HG03520 (cell line): ENCODE data around the gene MMP7.
A peak's percentile ranks its signal among the peaks of the same experiment; 100 is the strongest.

ENCODE experiments used
- ATAC-seq: cut with Tn5 transposase; IDR thresholded peaks from one replicate; pipeline ENCODE4 v1.9.1; 2021; ENCODE audit warnings: mild to moderate bottlenecking, moderate library complexity; ENCODE audit not compliant: unreplicated experiment

The MMP7 gene, protein sequence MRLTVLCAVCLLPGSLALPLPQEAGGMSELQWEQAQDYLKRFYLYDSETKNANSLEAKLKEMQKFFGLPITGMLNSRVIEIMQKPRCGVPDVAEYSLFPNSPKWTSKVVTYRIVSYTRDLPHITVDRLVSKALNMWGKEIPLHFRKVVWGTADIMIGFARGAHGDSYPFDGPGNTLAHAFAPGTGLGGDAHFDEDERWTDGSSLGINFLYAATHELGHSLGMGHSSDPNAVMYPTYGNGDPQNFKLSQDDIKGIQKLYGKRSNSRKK

DNA sequence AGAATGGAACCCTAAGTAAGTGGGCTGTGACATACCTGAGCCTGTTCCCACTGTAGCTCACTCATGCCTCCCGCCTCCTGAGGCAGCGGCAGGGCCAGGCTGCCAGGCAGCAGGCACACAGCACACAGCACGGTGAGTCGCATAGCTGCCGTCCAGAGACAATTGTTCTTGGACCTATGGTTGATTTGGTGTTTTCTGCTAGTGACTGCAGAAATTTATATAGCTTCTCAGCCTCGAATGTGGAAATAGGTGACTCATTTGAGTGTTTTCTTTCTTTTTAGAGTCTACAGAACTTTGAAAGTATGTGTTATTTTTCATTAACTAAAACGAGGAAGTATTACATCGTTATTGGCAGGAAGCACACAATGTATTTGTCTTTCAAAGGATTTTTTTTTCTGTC lies at the start of gene MMP7:
Gene MMP7 (minus strand): TSS at position 190 of the 400 bp plus-strand sequence. CDS start 47 bp downstream, at position 143.
- ATAC-seq = no peak

GRCh38 chr11:102577723-102578122 lies 47.2 kb upstream of the MMP7 start:
- ATAC-seq = no peak

DNA sequence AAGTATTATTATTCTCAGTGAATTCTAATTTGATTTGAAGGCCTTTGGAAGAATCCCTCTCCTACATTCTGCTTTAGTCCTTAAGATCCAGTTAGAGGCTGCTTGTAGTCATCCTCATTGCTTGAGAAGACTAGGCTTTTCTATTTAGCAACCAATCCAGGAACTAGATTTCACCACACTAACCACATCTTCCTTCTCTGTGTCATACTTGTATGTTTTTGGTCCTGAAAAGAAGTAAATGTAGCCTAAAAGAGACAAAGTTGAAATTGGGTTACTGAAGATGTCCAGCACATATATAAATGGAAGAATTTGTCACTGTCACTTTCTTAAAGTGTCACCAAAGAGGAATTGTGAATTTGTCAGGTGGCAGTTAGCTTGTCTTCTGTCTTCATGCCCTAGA lies 46.6 kb upstream of the MMP7 start:
- ATAC-seq = no peak

GRCh38 chr11:102576350-102576749 lies 45.8 kb upstream of the MMP7 start:
- no peak for ATAC-seq

DNA sequence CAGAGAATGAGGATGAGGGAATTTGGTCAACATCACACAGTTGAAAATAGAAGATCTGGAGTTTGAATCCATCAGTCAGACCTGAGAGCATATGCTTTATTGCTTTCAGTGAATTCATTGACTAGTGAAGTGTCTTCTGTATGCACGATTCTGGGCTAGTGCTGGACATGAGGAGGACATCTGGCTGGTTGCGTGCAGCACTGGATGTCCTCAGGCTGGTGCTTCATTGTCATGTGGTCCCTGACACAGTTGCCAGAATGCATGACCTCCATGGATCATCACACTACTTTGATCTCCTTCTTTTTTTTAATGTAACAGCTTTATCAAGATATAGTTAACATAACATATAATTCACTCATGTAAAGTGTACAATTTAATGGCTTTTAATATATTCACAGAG lies 44.5 kb upstream of the MMP7 start:
- no peak for ATAC-seq

GRCh38 chr11:102573851-102574250 lies 43.3 kb upstream of the MMP7 start:
- ATAC-seq = no peak

GRCh38 chr11:102572554-102573220 lies 42.1 kb upstream of the MMP7 start:
- no peak for ATAC-seq

- ATAC-seq = no peak
Measured at GRCh38 chr11:102568851-102569250, 38.3 kb upstream of the MMP7 start.

GRCh38 chr11:102566112-102566511 lies 35.6 kb upstream of the MMP7 start:
- ATAC-seq = no peak

DNA sequence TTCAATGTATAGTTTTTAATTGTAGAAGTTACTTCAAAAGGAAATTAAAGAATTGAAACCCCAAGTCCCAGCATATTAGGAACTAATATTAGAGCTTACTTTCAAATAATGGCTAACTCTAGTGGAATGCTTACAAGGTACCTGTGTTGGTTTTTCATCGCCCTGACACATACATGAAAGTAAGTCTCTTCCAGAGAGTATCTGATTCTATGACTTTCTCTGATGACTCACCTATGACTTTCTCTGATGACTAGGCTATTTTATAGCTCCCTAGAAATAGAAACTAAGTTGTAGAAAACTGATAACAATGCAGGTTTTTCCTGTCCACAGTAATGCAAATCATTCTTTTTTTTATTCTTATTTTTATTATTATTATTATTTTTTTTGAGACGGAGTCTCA lies 33.6 kb upstream of the MMP7 start:
- peak; percentile 65 for ATAC-seq

DNA sequence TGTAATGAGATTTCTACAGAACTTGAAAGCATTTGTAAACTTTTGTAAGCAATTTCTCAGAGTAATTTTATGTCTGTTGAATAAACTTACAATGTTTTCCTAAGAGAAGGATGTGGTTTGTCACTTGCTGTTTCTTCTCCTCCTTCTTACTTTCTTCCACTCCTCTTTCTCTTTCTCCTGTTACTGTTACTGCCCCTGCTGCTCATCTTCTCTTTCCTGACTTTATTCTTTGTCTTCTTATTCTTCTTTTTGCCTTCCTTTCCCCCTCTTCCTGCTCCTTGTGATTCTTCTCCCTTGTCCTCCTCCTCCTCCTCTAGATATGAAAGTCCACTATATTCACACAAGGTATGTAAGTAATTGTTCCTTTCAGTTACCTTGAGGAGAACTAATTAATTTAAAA lies 31.1 kb upstream of the MMP7 start:
- ATAC-seq = no peak

DNA sequence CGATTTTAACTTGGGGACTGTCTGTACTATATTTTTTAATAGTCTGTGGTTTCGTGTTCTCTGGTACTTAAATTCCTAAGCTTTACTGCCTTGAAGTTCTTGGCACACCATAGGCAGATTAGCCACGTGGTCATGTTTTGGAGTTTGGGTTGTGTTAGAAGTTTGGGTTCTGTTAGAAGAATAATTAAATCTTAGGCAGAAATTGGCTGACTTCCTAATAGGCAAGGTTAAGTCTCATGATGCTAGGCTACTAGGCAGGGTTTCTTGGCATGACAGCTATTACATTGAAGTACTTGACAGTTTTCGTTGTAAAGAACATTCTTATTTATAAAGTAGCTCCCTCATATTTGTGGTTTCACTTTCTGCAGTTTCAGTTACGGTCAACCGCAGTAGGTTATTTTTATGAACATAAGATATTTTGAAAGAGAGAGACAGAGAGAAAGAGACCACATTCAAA lies 30.0 kb upstream of the MMP7 start:
- peak; percentile 65 for ATAC-seq

DNA sequence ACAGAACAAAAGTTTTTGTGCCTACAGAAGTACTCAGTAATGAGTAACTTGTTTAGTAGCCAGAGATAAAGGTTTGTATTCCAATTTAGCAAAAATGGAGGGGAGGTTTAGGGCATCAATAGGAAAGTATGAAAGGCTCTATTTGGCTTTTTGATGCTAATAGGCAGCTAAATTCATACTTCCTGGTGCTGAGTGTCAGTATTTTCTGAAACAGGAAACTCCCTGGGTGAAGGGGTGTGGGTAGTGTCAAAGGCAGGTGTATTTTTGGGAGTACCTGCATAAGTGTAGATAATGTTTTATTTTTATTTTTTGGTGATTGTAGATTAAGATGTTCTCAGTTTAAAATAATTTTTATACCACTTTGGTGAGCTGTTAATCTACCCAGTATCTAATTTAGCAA lies 29.3 kb upstream of the MMP7 start:
- ATAC-seq = peak; percentile 34

GRCh38 chr11:102555091-102555490 lies 24.5 kb upstream of the MMP7 start:
- no peak for ATAC-seq

- ATAC-seq = peak; percentile 84
Measured at GRCh38 chr11:102553835-102554282, 23.3 kb upstream of the MMP7 start.

GRCh38 chr11:102552447-102553194 lies 22.1 kb upstream of the MMP7 start:
- no peak for ATAC-seq

- ATAC-seq = no peak
Measured at GRCh38 chr11:102552020-102552419, 21.5 kb upstream of the MMP7 start.

DNA sequence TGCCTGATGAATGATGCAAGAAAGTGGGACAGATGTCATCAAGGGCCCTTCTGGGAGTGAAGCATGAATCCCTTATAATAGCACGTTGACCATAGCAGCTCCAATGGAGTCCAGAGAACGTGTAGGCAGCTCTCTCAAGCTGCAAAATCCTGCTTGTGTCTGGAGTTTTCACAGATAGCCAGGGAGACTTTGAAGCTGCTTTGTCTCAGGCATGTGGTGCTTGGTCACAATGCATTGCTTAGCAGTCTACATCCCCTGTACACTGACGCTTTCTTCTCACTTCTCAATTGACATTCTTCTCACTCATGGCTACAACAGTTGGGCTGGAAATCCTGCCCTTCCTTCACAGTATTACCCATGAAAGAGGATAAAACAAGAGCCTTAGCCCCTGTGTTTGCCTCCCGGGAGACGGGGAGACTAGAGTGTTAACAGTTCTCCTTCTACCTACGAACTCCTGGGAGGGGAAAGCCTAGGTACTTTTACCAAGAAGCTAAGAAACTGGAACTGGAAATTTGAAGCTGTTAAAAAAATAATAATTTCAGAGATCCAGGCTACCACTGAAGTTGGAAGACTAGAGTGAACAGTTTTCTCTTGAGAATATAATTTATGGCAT lies 20.7 kb upstream of the MMP7 start:
- ATAC-seq = no peak

- ATAC-seq = peak; percentile 71
Measured at GRCh38 chr11:102546923-102547471, 16.4 kb upstream of the MMP7 start.

- peak; percentile 54 for ATAC-seq
Measured at GRCh38 chr11:102546427-102546826, 15.9 kb upstream of the MMP7 start.

DNA sequence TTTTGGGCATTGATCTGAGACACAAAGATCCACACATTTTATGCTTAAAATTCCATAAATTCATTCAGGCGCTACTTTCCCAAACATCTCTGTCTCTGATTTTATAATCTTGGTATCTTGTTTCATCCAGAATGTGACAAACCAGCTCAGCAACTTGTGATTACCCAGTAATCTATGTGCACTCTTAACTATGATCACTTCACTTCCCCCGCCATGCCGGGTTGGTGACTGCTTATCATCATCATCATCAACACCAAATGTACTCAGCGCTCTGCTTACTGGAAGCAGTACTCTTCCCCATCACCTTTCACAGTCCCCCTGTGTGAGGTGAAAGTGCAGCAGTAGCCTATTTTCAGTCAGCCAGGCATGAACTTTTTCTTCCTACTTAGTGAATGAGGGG lies 15.2 kb upstream of the MMP7 start:
- no peak for ATAC-seq
